Measurements from ENCODE around the gene PKM. TPM values are rescaled to one million over a fixed set of nuclear protein-coding genes. Genes with fewer than 3 reads are reported as not detected.
A peak's percentile ranks its signal among the peaks of the same experiment; 100 is the strongest.

PKM gene
- total RNA-seq, 1 donor from 2014 or later: 1,103 TPM

DNA sequence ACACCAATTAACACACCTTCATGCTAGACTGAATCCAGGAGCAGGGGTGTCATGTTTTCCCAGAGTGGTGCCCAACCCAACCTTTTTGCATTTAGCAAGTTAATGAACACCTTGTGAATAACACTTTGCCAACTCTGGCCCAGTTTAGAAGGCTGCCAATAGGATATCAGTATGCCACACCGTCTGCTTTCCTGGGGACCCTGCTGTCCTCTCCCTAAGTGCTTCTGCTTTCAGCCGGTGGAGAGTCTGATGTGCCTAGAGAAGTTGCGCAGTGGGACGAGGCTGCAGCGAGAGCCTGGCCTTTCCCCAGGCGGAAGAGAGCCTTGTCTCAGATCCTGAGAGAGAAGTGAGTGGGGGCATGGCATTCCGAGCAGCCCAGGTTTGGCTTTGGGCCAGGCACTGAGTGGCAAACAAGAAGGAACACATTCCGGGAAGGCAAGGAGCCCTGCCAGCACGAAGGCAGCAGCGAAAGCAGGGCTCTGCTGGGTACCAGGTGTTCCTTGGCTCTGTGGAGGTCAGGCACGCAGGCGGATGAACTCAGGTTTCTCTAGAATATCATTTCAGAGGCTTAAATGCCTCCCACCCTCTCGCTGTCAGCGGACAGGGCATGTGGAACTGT is 75.9 kb downstream of the PKM start:
- peak; percentile 69 for ATAC-seq

DNA sequence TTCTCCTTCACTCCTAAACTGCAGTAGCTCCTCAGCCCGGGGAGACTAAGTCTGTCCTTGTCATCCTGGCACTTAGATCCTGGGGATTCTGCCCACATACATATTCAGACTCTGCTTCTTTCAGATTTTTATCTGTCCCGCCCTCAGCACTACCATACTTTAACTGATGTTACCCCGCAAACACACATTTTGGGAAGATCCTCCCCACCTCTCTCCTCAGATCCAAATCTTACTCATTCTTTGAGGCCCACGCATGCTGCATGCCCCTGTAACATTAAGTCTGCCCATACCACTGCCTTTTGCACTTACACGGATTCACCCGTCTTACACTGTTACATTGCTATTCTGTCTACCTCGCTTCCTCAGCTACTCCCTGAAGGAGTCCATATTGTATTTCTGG is 76.7 kb downstream of the PKM start:
- no peak for ATAC-seq

DNA sequence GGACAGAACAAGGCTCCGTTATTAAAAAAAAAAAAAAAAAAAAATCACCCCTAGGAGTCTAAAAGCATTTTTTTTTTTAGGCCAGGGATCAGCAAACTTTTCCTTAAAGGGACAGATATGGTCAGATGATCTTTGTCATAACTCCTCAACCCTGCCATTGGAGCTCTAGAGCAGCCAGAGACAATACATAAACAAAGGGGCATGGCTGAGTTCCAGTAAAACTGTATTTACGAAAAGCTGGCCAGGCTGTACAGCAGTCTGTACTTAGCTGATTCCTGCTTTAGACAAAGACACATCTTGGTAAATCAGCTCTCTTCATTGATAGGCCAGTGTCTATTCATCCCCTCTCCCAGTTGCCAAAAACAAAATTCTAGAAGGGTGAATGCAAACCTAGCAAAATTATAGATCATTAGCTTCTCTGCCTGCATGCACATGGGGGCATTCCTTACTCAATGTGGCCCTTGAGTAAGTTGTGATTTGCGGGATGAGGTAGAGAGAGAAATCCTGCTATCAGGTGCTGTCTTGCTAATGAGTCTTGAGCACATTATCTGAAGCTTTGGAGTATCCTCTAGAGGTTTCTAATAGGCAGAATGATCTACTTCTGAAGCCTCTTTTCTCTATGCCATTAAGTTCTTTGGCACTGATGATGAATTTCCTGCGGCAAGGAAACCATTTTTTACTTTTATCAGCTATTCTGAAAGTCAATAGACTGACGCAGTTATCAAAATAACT is 77.6 kb downstream of the PKM start:
- no peak for ATAC-seq

Other genes starting within 250 kb of the PKM start
- 23.1 TPM for gene MYO9A, start 113.0 kb downstream of the PKM start, total RNA-seq
- 1.8 TPM for gene SENP8, start 112.8 kb downstream of the PKM start, total RNA-seq
- 4.0 TPM for gene GRAMD2A, start 33.4 kb downstream of the PKM start, total RNA-seq
- 32.6 TPM for gene PARP6, start 41.4 kb upstream of the PKM start, total RNA-seq
- gene CELF6, start 89.0 kb upstream of the PKM start, total RNA-seq: not detected
- 38.3 TPM for gene HEXA, start 144.8 kb upstream of the PKM start, total RNA-seq
- not detected for gene TMEM202, start 167.1 kb upstream of the PKM start, total RNA-seq
- 98.7 TPM for gene ARIH1, start 243.1 kb upstream of the PKM start, total RNA-seq